ENCODE results near the gene SYCP2L.

The SYCP2L gene

DNA sequence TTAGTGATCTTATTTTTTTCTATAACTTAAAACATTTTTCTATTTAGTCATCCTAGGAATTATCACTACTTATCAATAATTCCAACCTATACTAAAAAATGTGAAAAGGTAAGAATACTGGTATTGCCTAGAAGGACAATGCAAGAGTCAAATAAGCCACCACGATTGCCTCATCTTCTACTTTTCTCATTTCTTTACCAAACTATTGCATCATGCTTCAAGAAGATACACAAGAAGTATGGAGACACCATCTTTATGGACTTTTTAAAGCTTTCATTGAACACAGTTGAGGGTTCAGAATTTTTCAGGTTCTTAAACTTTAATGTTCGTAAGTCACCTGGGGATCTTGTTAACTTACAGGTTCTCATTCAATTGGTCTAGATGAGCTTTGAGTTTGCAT, 131.4 kb downstream of the SYCP2L start:
- TF ChIP-seq EZH2phosphoT487 (IDR thresholded peaks at IDR 0.05; ENCODE audit: borderline replicate concordance, low read length), result no peak
- no peak for TF ChIP-seq CTCF (IDR thresholded peaks at IDR 0.05; ENCODE audit: low read depth, low read length, poor library complexity, severe bottlenecking)
- Histone ChIP-seq H3K27ac (ENCODE audit: low read depth, low read length) (no peak overlapping the region), H3K79me2 (ENCODE audit: control insufficient read depth, low read length) (no peaks in the 10 kb centered on the region), H4K20me1 (ENCODE audit: control insufficient read depth, insufficient read depth, low read depth, low read length) (no peaks in the 10 kb centered on the region), H3K4me1 (ENCODE audit: control insufficient read depth, low read length) (no peaks in the 10 kb centered on the region), H3K9me3 (ENCODE audit: control insufficient read depth, insufficient read depth, low read length) (no peaks in the 10 kb centered on the region), H3K36me3 (ENCODE audit: control insufficient read depth, low read length) (no peaks in the 10 kb centered on the region), H3K4me2 (ENCODE audit: low read length) (no peak overlapping the region), H3F3A (ENCODE audit: control insufficient read depth, insufficient read depth) (no peaks in the 10 kb centered on the region), H3K9me2 (replicated peaks; ENCODE audit: control insufficient read depth, low read length) (no peaks in the 10 kb centered on the region), H3K27me3 (ENCODE audit: control insufficient read depth, low read length) (peaks cover 28% of the 10 kb centered on the region), H3K4me3 (ENCODE audit: low read length) (no peak overlapping the region)

- Histone ChIP-seq H3K9me3 (ENCODE audit: control insufficient read depth, insufficient read depth, low read length) (no peaks in the 10 kb centered on the region), H3K27me3 (ENCODE audit: control insufficient read depth, low read length) (peaks cover 33% of the 10 kb centered on the region), H3K79me2 (ENCODE audit: control insufficient read depth, low read length) (no peaks in the 10 kb centered on the region), H3K9me2 (replicated peaks; ENCODE audit: control insufficient read depth, low read length) (no peaks in the 10 kb centered on the region), H3K4me2 (ENCODE audit: low read length) (no peak overlapping the region), H3F3A (ENCODE audit: control insufficient read depth, insufficient read depth) (no peaks in the 10 kb centered on the region), H3K36me3 (ENCODE audit: control insufficient read depth, low read length) (no peaks in the 10 kb centered on the region), H3K27ac (ENCODE audit: low read depth, low read length) (no peak overlapping the region), H3K4me3 (ENCODE audit: low read length) (no peak overlapping the region), H4K20me1 (ENCODE audit: control insufficient read depth, insufficient read depth, low read depth, low read length) (no peaks in the 10 kb centered on the region), H3K4me1 (ENCODE audit: control insufficient read depth, low read length) (peaks cover 7% of the 10 kb centered on the region)
- TF ChIP-seq EZH2phosphoT487 (IDR thresholded peaks at IDR 0.05; ENCODE audit: borderline replicate concordance, low read length), result no peak
Measured at GRCh38 chr6:11021003-11021402, 134.2 kb downstream of the SYCP2L start.

GRCh38 chr6:11021714-11022113, 134.9 kb downstream of the SYCP2L start:
- no peaks in the 10 kb centered on the region for H3K79me2 ChIP-seq (ENCODE audit: control insufficient read depth, low read length)
- no peak overlapping the region for H3K4me3 ChIP-seq (ENCODE audit: low read length)
- H3F3A ChIP-seq (ENCODE audit: control insufficient read depth, insufficient read depth), result no peaks in the 10 kb centered on the region
- no peak overlapping the region for H3K4me2 ChIP-seq (ENCODE audit: low read length)
- no peaks in the 10 kb centered on the region for H3K9me3 ChIP-seq (ENCODE audit: control insufficient read depth, insufficient read depth, low read length)
- peaks cover 13% of the 10 kb centered on the region for H3K4me1 ChIP-seq (ENCODE audit: control insufficient read depth, low read length)
- TF ChIP-seq EZH2phosphoT487 (IDR thresholded peaks at IDR 0.05; ENCODE audit: borderline replicate concordance, low read length) (no peak), CTCF (IDR thresholded peaks at IDR 0.05; ENCODE audit: low read depth, low read length, poor library complexity, severe bottlenecking) (no peak)
- H3K27me3 ChIP-seq (ENCODE audit: control insufficient read depth, low read length), result peaks cover 28% of the 10 kb centered on the region
- no peaks in the 10 kb centered on the region for H3K36me3 ChIP-seq (ENCODE audit: control insufficient read depth, low read length)
- no peak overlapping the region for H3K27ac ChIP-seq (ENCODE audit: low read depth, low read length)
- no peaks in the 10 kb centered on the region for H4K20me1 ChIP-seq (ENCODE audit: control insufficient read depth, insufficient read depth, low read depth, low read length)
- no peaks in the 10 kb centered on the region for H3K9me2 ChIP-seq (replicated peaks; ENCODE audit: control insufficient read depth, low read length)

GRCh38 chr6:11023032-11023431, 136.2 kb downstream of the SYCP2L start:
- Histone ChIP-seq H3F3A (ENCODE audit: control insufficient read depth, insufficient read depth) (no peaks in the 10 kb centered on the region), H3K9me2 (replicated peaks; ENCODE audit: control insufficient read depth, low read length) (no peaks in the 10 kb centered on the region), H3K27me3 (ENCODE audit: control insufficient read depth, low read length) (peaks cover 33% of the 10 kb centered on the region), H3K4me1 (ENCODE audit: control insufficient read depth, low read length) (peaks cover 13% of the 10 kb centered on the region), H3K9me3 (ENCODE audit: control insufficient read depth, insufficient read depth, low read length) (no peaks in the 10 kb centered on the region), H3K27ac (ENCODE audit: low read depth, low read length) (no peak overlapping the region), H4K20me1 (ENCODE audit: control insufficient read depth, insufficient read depth, low read depth, low read length) (no peaks in the 10 kb centered on the region), H3K4me3 (ENCODE audit: low read length) (no peak overlapping the region), H3K79me2 (ENCODE audit: control insufficient read depth, low read length) (no peaks in the 10 kb centered on the region), H3K36me3 (ENCODE audit: control insufficient read depth, low read length) (no peaks in the 10 kb centered on the region), H3K4me2 (ENCODE audit: low read length) (no peak overlapping the region)
- TF ChIP-seq EZH2phosphoT487 (IDR thresholded peaks at IDR 0.05; ENCODE audit: borderline replicate concordance, low read length) (no peak), CTCF (IDR thresholded peaks at IDR 0.05; ENCODE audit: low read depth, low read length, poor library complexity, severe bottlenecking) (no peak)
